ENCODE measurements around the gene PUM1. TPM values are rescaled to one million over a fixed set of nuclear protein-coding genes. Genes with fewer than 3 reads are reported as not detected.
"Not testable (repeated sequence)": the region's sequence is repeated elsewhere in the genome, so short reads cannot be mapped to it uniquely, and the experiment has no call there.

PUM1 gene
- total and polyA plus RNA-seq, 2 donors (not counting 3 experiments of a cell fraction or from before 2014, with no cell fraction given) = 94.7 to 124 TPM

DNA sequence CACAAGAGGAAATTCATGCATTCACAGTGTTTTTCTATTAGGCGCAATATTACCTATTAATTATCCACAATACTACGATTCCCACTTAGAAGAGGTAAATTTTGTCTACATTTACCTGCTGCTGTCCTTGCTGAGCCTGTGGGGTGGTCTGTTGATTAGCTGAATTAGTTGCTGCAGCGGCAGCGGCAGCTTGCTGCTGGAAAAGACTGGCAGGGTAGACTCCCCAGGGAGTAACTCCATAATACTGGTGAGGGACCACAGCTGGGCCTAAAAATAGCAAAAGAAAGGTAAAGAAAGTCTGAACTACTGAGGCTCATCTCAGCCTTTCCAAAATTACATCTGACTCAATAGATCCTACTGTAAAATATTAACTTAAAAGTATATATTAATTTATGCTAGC lies 91.0 kb downstream of the PUM1 start:
- TF ChIP-seq MYC (IDR thresholded peaks at IDR 0.05; ENCODE audit: low read depth, low read length) = no peak
- TF ChIP-seq, protein P1, sequence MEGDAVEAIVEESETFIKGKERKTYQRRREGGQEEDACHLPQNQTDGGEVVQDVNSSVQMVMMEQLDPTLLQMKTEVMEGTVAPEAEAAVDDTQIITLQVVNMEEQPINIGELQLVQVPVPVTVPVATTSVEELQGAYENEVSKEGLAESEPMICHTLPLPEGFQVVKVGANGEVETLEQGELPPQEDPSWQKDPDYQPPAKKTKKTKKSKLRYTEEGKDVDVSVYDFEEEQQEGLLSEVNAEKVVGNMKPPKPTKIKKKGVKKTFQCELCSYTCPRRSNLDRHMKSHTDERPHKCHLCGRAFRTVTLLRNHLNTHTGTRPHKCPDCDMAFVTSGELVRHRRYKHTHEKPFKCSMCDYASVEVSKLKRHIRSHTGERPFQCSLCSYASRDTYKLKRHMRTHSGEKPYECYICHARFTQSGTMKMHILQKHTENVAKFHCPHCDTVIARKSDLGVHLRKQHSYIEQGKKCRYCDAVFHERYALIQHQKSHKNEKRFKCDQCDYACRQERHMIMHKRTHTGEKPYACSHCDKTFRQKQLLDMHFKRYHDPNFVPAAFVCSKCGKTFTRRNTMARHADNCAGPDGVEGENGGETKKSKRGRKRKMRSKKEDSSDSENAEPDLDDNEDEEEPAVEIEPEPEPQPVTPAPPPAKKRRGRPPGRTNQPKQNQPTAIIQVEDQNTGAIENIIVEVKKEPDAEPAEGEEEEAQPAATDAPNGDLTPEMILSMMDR (IDR thresholded peaks at IDR 0.05; ENCODE audit: extremely low read depth in 1 of 2, insufficient read depth in 1 of 2, low read depth in 1 of 2, low read length in 2 of 2) = no peak
- TF ChIP-seq GATA2 (IDR thresholded peaks at IDR 0.05; ENCODE audit: insufficient read depth, insufficient read length, low read depth, low read length) = no peak
- TF ChIP-seq JUN (IDR thresholded peaks at IDR 0.05; ENCODE audit: borderline replicate concordance, insufficient read depth, insufficient read length, low read depth) = no peak
- TF ChIP-seq EZH2 (IDR thresholded peaks at IDR 0.05; ENCODE audit: borderline replicate concordance, low read depth, low read length, severe bottlenecking) = no peak
- no peak for TF ChIP-seq FOS (IDR thresholded peaks at IDR 0.05; ENCODE audit: borderline replicate concordance, insufficient read depth, low read length)
- no peak for TF ChIP-seq POLR2A (IDR thresholded peaks at IDR 0.05; ENCODE audit: low read depth, low read length)
- TF ChIP-seq, protein P2, sequence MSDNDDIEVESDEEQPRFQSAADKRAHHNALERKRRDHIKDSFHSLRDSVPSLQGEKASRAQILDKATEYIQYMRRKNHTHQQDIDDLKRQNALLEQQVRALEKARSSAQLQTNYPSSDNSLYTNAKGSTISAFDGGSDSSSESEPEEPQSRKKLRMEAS (IDR thresholded peaks at IDR 0.05; ENCODE audit: insufficient read depth, insufficient read length) = no peak
- intact Hi-C loops (cut with micrococcal nuclease) = no loop called here
- Histone ChIP-seq H3K4me1 (ENCODE audit: control insufficient read depth, extremely low read depth, insufficient read depth, low read length) (peaks cover 12% of the 10 kb centered on the region), H3K4me2 (ENCODE audit: insufficient read depth, low read length) (no peak overlapping the region), H3K27me3 (ENCODE audit: control insufficient read depth in 2 of 2, insufficient read depth in 2 of 2, low read length in 2 of 2) (no peaks in the 10 kb centered on the region), H3K79me2 (ENCODE audit: control insufficient read depth, insufficient read depth, low read length) (peaks cover 68% of the 10 kb centered on the region), H3K36me3 (ENCODE audit: control insufficient read depth in 2 of 2, extremely low read depth in 1 of 2, insufficient read depth in 2 of 2, low read length in 2 of 2) (peaks cover 3 to 10% of the 10 kb centered on the region in 2 experiments), H3K9me3 (replicated peaks; ENCODE audit: control insufficient read depth, insufficient read depth, low read length) (no peaks in the 10 kb centered on the region), H3K4me3 (replicated peaks in 1 of 3; ENCODE audit: insufficient read depth in 1 of 3, low read depth in 1 of 3, low read length in 3 of 3) (no peak overlapping the region), H2AFZ (ENCODE audit: low read depth, low read length) (no peak overlapping the region), H3K9ac (replicated peaks; ENCODE audit: extremely low read depth, insufficient read depth, low read length) (no peak overlapping the region), H4K20me1 (replicated peaks; ENCODE audit: control insufficient read depth, extremely low read depth, insufficient read depth, low read length) (peaks cover 12% of the 10 kb centered on the region), H3K9me1 (replicated peaks; ENCODE audit: control insufficient read depth, extremely low read depth, insufficient read depth, low read length) (no peaks in the 10 kb centered on the region), H3K27ac (ENCODE audit: insufficient read depth, low read depth, low read length) (no peak overlapping the region)
- DNase-seq (ENCODE audit: low read depth, low spot score) (no peak), FAIRE-seq (no peak)
- no TSS peak for BruUV-seq (replicated peaks)
- dilution Hi-C loops (cut with MboI; ENCODE audit: extremely low pct_ligation_motif_present, low sequenced_read_pairs) = no loop called here
- ChIA-PET CTCF (interaction anchor here (1.1 to 1.5 kb wide), 2 partner anchors 9 to 16 kb away, joined by 3 read pairs; no protein-coding TSS in a partner anchor), POLR2A (no interaction called here)

DNA sequence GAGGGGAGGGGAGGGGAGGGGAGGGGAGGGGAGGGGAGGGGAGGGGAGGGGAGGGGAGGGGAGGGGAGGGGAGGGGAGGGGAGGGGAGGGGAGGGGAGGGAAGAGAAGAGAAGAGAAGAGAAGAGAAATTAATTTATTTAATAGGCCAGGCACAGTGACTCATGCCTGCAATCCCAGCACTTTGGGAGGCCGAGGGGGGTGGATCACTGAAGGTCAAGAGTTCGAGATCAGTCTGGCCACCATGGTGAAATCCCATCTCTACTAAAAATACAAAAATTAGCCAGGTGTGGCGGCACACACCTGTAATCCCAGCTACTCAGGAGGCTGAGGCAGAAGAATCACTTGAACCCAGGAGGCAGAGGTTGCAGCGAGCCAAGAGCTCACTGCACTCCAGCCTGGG lies 93.2 kb downstream of the PUM1 start:
- H2AFZ ChIP-seq (ENCODE audit: low read depth, low read length); intact Hi-C loops (cut with micrococcal nuclease); H3K27me3 ChIP-seq (ENCODE audit: control insufficient read depth in 2 of 2, insufficient read depth in 2 of 2, low read length in 2 of 2); dilution Hi-C loops (cut with MboI; ENCODE audit: extremely low pct_ligation_motif_present, low sequenced_read_pairs); DNase-seq (ENCODE audit: low read depth, low spot score); FAIRE-seq; H3K9me1 ChIP-seq (replicated peaks; ENCODE audit: control insufficient read depth, extremely low read depth, insufficient read depth, low read length); H3K9me3 ChIP-seq (replicated peaks; ENCODE audit: control insufficient read depth, insufficient read depth, low read length); H3K4me2 ChIP-seq (ENCODE audit: insufficient read depth, low read length); H3K9ac ChIP-seq (replicated peaks; ENCODE audit: extremely low read depth, insufficient read depth, low read length); H3K4me3 ChIP-seq (replicated peaks in 1 of 3; ENCODE audit: insufficient read depth in 1 of 3, low read depth in 1 of 3, low read length in 3 of 3); POLR2A ChIA-PET; CTCF ChIA-PET; BruUV-seq (replicated peaks); H3K27ac ChIP-seq (ENCODE audit: insufficient read depth, low read depth, low read length): not testable (repeated sequence)
- Histone ChIP-seq H3K79me2 (ENCODE audit: control insufficient read depth, insufficient read depth, low read length) (peaks cover 74% of the 10 kb centered on the region), H4K20me1 (replicated peaks; ENCODE audit: control insufficient read depth, extremely low read depth, insufficient read depth, low read length) (peaks cover 12% of the 10 kb centered on the region), H3K36me3 (ENCODE audit: control insufficient read depth in 2 of 2, extremely low read depth in 1 of 2, insufficient read depth in 2 of 2, low read length in 2 of 2) (peaks cover 6 to 10% of the 10 kb centered on the region in 2 experiments), H3K4me1 (ENCODE audit: control insufficient read depth, extremely low read depth, insufficient read depth, low read length) (peaks cover 16% of the 10 kb centered on the region)
